ENCODE data around the gene KANSL1L.

The KANSL1L gene

DNA sequence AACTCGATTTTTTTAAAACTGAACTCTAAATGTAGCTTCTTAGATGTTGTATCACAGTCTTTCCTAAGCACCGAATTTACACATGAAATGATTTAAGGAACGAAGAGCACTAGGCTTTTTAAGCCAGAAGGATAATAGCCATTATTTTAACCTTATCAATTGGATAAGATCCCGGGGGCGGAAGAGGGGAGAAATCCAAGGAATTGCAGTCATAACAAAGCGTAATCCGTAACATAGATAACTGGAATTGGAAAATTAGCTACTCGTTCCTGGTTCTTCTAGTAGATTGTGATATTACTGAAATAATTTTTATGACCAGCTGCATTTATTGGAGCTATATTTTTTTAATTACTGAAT lies 988 bp upstream of the KANSL1L start:
- no peak overlapping the region for H3K9ac ChIP-seq (ENCODE audit: low read depth, low read length)
- H3K27me3 ChIP-seq (ENCODE audit: control insufficient read depth, insufficient read depth, low read length) = no peaks in the 10 kb centered on the region
- no peaks in the 10 kb centered on the region for H3K36me3 ChIP-seq (ENCODE audit: control insufficient read depth, insufficient read depth, low read length)
- no peaks in the 10 kb centered on the region for H3K9me3 ChIP-seq (ENCODE audit: control insufficient read depth, insufficient read depth, low read length)
- no peaks in the 10 kb centered on the region for H3K4me1 ChIP-seq (ENCODE audit: control insufficient read depth, insufficient read depth, low read length)
- peak overlapping the region; percentile 66 for H3K4me3 ChIP-seq (ENCODE audit: low read depth, low read length)

DNA sequence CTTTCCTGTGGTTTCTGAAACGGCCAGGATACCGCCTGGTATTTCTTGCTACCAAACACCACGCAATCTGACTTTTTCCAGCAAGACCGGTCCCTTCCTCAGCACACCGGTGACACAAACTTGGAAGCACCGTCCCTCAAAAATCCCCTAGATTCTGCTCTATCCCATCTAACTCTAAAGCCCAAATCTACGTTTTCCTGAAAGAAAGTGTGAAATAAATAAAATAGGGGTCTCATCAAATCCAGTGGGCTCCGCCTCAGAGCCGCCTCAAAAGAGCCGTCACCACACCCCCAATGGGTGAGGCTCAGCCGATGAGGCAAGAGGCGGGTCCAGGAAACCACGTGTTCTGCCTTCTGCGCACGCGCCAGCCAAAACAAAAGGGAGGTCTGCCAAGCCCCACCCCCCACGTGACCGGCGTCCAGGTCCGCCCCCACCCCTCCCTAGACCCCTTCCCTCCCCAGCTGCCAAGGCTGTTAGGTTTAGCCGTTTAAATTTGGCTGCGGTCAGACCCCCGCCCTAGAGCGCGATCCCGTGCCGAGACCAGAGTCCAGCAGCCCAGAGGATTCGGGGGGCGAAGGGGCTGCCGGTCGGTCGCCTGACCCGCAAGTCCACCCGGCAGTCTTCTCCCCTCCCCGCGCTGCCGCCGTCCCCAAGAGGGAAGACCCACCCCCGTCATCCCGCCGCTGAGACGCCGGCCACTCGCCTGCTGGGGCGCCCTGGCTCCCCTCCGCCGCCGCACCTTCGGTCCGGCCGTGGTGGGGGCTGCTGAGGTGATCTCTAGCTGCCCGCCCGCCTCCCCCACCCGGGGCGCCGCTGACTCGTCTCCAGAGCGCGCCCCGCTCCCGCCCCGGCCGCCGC lies 534 bp downstream of the KANSL1L start:
- no peaks in the 10 kb centered on the region for H3K9me3 ChIP-seq (ENCODE audit: control insufficient read depth, insufficient read depth, low read length)
- no peaks in the 10 kb centered on the region for H3K27me3 ChIP-seq (ENCODE audit: control insufficient read depth, insufficient read depth, low read length)
- H3K4me1 ChIP-seq (ENCODE audit: control insufficient read depth, insufficient read depth, low read length) = no peaks in the 10 kb centered on the region
- no peaks in the 10 kb centered on the region for H3K36me3 ChIP-seq (ENCODE audit: control insufficient read depth, insufficient read depth, low read length)
- H3K9ac ChIP-seq (ENCODE audit: low read depth, low read length) = peak overlapping the region; percentile 62
- peak overlapping the region; percentile 77 for H3K4me3 ChIP-seq (ENCODE audit: low read depth, low read length)

DNA sequence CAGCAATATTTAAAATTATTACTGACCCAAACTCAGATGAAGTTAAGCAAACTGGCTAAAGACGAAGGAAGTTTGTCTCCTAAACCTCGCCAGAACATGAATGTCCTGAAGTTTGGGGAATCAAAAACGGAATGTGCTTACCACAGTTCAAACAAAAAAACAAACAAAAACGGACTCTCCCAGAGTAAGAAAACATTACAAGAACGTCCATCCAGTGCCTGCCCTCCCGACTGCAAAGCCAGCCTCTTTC lies 1.1 kb downstream of the KANSL1L start:
- H3K9me3 ChIP-seq (ENCODE audit: control insufficient read depth, insufficient read depth, low read length) = no peaks in the 10 kb centered on the region
- H3K4me3 ChIP-seq (ENCODE audit: low read depth, low read length) = peak overlapping the region; percentile 77
- peak overlapping the region; percentile 62 for H3K9ac ChIP-seq (ENCODE audit: low read depth, low read length)
- H3K27me3 ChIP-seq (ENCODE audit: control insufficient read depth, insufficient read depth, low read length) = no peaks in the 10 kb centered on the region
- H3K36me3 ChIP-seq (ENCODE audit: control insufficient read depth, insufficient read depth, low read length) = no peaks in the 10 kb centered on the region
- no peaks in the 10 kb centered on the region for H3K4me1 ChIP-seq (ENCODE audit: control insufficient read depth, insufficient read depth, low read length)

DNA sequence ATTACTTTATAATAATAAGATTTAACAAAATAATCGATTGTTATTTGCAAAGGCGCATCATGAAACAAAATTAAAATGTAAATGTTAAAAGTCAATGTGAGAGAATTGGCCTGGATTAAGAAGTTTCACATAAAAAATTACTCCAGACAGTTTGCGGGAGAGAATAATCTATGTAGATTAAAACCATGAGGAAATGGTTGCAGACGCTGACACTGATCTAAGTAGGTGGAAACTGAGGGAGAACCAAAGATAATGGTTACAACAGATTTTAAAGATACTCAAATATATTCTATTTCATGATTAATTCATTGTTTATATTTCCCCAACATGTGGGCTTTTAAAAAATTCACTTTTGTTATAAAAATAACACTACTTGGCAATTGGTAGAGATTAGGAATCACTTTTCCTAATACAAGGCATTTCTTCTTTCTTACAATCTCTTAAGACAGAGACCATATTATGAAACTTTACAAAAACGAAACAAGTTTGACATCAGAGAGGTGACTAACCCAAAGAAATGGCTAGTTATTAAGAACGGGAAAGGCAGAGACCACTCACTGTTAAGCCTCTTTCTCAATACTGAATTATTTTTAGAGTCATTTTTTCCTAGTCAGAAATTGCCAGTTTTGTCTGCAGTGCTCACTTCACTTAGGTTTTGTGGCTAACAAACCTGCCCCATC lies 1.6 kb downstream of the KANSL1L start:
- Histone ChIP-seq H3K36me3 (ENCODE audit: control insufficient read depth, insufficient read depth, low read length) (no peaks in the 10 kb centered on the region), H3K4me1 (ENCODE audit: control insufficient read depth, insufficient read depth, low read length) (no peaks in the 10 kb centered on the region), H3K9ac (ENCODE audit: low read depth, low read length) (peak overlapping the region; percentile 62), H3K27me3 (ENCODE audit: control insufficient read depth, insufficient read depth, low read length) (no peaks in the 10 kb centered on the region), H3K9me3 (ENCODE audit: control insufficient read depth, insufficient read depth, low read length) (no peaks in the 10 kb centered on the region), H3K4me3 (ENCODE audit: low read depth, low read length) (peak overlapping the region; percentile 77)

DNA sequence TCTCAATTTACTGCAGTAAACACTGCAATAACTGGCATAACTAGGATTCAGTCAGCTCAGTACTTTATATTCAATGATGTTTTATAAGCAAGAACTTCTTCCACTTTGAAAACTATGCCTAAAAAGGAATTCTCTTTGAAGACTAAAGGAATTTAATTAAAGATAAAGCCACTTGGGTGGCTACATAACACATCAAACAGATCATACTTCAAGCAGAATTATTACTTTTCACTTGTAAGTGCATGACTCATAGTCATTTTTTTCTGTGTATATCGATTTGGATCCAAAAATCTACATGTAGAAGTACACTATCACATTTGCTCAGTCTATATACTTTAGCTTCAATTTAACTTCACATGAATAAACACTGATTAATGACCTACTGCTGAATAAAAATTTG lies 4.0 kb downstream of the KANSL1L start:
- no peak overlapping the region for H3K4me3 ChIP-seq (ENCODE audit: low read depth, low read length)
- H3K27me3 ChIP-seq (ENCODE audit: control insufficient read depth, insufficient read depth, low read length) = no peaks in the 10 kb centered on the region
- no peaks in the 10 kb centered on the region for H3K36me3 ChIP-seq (ENCODE audit: control insufficient read depth, insufficient read depth, low read length)
- no peak overlapping the region for H3K9ac ChIP-seq (ENCODE audit: low read depth, low read length)
- H3K9me3 ChIP-seq (ENCODE audit: control insufficient read depth, insufficient read depth, low read length) = no peaks in the 10 kb centered on the region
- no peaks in the 10 kb centered on the region for H3K4me1 ChIP-seq (ENCODE audit: control insufficient read depth, insufficient read depth, low read length)

DNA sequence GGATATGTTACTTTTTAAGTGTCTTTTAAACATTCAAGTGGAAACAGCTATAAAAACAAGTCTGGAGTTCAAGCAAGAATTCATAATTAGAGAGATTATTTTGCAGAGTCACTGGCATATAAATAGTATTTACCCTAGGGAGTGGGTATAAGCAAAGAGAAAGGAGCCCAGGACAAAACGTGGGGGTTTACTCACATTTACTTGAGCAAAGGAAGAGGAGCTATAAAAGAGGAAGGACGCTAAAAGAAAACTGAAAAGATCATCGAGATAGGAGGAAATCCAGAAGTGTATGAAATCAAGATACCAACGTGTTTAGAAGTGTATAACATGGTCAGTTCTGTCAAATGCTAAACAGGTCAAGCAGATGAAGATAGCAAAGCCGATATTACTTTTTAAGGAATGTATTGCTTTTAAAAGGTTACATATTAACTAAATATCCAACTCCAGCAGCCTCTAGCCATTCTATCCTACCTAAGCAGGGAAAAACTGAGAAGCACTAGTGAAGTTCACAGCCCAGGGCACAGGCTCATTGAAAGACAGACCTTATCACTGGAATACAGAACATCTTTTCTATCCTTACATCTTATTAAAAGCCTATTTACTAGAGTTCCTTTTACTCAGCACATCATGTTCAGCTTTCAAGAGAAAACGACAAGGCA lies 8.6 kb downstream of the KANSL1L start:
- H3K4me1 ChIP-seq (ENCODE audit: control insufficient read depth, insufficient read depth, low read length) = no peaks in the 10 kb centered on the region
- H3K9me3 ChIP-seq (ENCODE audit: control insufficient read depth, insufficient read depth, low read length) = no peaks in the 10 kb centered on the region
- H3K36me3 ChIP-seq (ENCODE audit: control insufficient read depth, insufficient read depth, low read length) = no peaks in the 10 kb centered on the region
- no peak overlapping the region for H3K4me3 ChIP-seq (ENCODE audit: low read depth, low read length)
- no peaks in the 10 kb centered on the region for H3K27me3 ChIP-seq (ENCODE audit: control insufficient read depth, insufficient read depth, low read length)
- H3K9ac ChIP-seq (ENCODE audit: low read depth, low read length) = no peak overlapping the region

DNA sequence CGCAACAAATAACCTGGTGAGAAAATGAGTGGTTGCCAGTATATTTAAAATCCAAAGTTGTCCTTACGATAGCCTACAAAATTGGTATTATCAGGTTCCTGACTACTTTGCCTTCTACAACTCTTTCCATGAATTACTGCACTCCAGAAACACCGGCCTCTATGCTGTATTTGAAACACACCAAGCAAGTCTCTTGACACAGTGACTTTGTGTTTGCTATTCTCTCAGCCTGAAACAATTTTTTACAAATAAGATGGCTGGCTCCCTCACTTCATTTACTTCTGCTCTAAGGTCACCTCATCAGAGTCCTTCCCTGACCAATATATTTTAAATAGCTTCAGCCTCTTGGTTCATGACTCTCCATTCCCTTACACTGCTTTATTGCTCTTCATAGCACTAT lies 12.2 kb downstream of the KANSL1L start:
- H3K4me3 ChIP-seq (ENCODE audit: low read depth, low read length) = no peak overlapping the region
- H3K9ac ChIP-seq (ENCODE audit: low read depth, low read length) = no peak overlapping the region
- H3K36me3 ChIP-seq (ENCODE audit: control insufficient read depth, insufficient read depth, low read length) = no peaks in the 10 kb centered on the region
- no peaks in the 10 kb centered on the region for H3K4me1 ChIP-seq (ENCODE audit: control insufficient read depth, insufficient read depth, low read length)
- H3K27me3 ChIP-seq (ENCODE audit: control insufficient read depth, insufficient read depth, low read length) = no peaks in the 10 kb centered on the region
- no peaks in the 10 kb centered on the region for H3K9me3 ChIP-seq (ENCODE audit: control insufficient read depth, insufficient read depth, low read length)

DNA sequence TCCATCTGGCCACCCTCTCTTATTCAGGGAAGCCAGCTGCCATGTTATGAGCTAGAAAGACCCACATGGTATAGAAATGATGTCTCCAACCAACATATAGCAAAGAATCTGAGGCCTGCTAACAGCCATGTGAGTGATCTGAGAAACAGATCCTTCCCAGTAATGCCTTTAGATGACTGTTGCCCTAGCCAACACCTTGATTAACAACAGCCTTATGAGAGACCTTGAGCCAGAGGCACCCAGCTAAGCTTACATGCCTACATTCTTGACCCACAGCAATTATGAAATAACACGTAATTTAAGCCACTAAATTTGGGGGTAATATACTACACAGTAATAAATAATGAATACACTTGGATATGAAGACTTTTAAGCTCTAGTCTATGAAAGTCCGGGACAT lies 13.0 kb downstream of the KANSL1L start:
- H3K27me3 ChIP-seq (ENCODE audit: control insufficient read depth, insufficient read depth, low read length) = no peaks in the 10 kb centered on the region
- H3K36me3 ChIP-seq (ENCODE audit: control insufficient read depth, insufficient read depth, low read length) = no peaks in the 10 kb centered on the region
- H3K9me3 ChIP-seq (ENCODE audit: control insufficient read depth, insufficient read depth, low read length) = no peaks in the 10 kb centered on the region
- no peak overlapping the region for H3K4me3 ChIP-seq (ENCODE audit: low read depth, low read length)
- H3K4me1 ChIP-seq (ENCODE audit: control insufficient read depth, insufficient read depth, low read length) = no peaks in the 10 kb centered on the region
- H3K9ac ChIP-seq (ENCODE audit: low read depth, low read length) = no peak overlapping the region

DNA sequence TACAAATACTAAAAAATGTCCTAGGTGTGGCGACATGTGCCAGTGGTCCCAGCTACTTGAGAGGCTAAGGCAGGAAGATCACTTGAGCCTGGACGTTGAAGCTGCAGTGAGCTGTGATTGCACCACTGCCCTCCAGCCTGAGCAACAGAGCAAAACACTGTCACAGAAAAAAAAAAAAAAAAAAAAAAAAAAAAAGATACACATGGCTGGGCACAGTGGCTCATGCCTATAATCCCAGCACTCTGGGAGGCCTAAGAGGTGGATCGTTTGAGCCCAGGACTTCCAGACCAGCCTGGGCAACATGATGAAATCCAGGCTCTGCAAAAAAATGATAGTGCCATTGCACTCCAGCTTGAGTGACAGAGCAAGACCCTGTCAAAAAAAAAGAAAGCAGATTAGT lies 13.7 kb downstream of the KANSL1L start:
- H3K36me3 ChIP-seq (ENCODE audit: control insufficient read depth, insufficient read depth, low read length) = no peaks in the 10 kb centered on the region
- H3K4me3 ChIP-seq (ENCODE audit: low read depth, low read length) = no peak overlapping the region
- H3K9me3 ChIP-seq (ENCODE audit: control insufficient read depth, insufficient read depth, low read length) = no peaks in the 10 kb centered on the region
- no peak overlapping the region for H3K9ac ChIP-seq (ENCODE audit: low read depth, low read length)
- no peaks in the 10 kb centered on the region for H3K4me1 ChIP-seq (ENCODE audit: control insufficient read depth, insufficient read depth, low read length)
- H3K27me3 ChIP-seq (ENCODE audit: control insufficient read depth, insufficient read depth, low read length) = no peaks in the 10 kb centered on the region

DNA sequence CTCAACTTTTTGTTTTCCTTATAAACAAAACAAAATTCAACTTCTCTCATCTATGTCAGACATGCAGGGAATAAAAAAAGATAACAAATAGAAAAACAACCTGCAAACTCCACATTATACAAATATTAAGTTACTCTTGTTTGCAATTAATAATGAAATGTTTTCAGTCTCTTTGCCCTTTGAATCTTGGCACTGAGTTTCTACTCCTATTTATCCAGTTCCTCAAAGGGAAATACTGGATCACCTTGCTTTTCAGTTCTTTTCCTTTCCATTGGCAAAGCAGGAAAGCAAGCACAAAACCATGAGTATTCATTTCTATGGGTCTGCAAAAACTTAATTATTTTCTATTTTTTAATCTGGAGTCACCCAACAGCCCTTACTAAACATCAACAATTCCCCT lies 23.6 kb downstream of the KANSL1L start:
- no peaks in the 10 kb centered on the region for H3K9me3 ChIP-seq (ENCODE audit: control insufficient read depth, insufficient read depth, low read length)
- H3K9ac ChIP-seq (ENCODE audit: low read depth, low read length) = no peak overlapping the region
- H3K4me3 ChIP-seq (ENCODE audit: low read depth, low read length) = no peak overlapping the region
- H3K4me1 ChIP-seq (ENCODE audit: control insufficient read depth, insufficient read depth, low read length) = no peaks in the 10 kb centered on the region
- peaks cover 4% of the 10 kb centered on the region for H3K36me3 ChIP-seq (ENCODE audit: control insufficient read depth, insufficient read depth, low read length)
- H3K27me3 ChIP-seq (ENCODE audit: control insufficient read depth, insufficient read depth, low read length) = no peaks in the 10 kb centered on the region

DNA sequence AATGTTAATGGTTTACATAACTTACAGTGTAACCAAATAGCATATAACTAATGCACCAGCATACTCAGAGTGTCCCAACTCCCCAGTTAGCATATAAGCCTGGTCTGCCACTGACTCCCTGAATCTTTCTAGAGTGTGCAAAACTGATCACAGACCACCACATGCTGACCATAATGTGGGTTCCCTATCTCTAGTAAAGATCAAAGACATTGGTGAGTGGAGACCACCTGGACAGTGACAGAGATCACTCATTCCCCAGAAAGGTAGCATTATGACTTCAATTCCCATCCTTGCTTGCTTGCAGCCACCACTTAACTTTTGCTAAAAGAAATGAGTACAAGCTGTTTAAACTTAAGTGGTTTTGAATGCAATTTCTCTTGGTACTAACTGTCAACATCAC lies 39.0 kb downstream of the KANSL1L start:
- no peaks in the 10 kb centered on the region for H3K27me3 ChIP-seq (ENCODE audit: control insufficient read depth, insufficient read depth, low read length)

DNA sequence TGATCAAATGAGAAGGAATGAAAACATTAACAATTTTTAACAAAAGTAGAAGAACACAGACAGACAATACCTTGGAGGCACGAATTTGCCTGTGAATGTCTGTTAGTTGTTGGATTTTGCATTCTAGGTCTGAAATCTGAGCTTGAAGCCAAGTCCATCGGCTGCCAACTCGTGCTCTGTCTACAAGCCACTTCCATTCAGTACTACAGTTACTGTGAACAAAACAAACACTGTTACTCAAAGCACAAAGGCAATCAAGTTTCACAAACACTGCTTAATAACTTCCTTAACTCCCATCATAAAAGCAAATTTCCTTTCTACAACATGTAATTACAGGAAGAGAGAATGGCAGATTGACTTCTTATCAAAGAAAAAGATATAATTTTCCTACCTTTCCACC lies 42.2 kb downstream of the KANSL1L start:
- Histone ChIP-seq H3K4me1 (ENCODE audit: control insufficient read depth, insufficient read depth, low read length) (no peaks in the 10 kb centered on the region), H3K4me3 (ENCODE audit: low read depth, low read length) (no peak overlapping the region), H3K9me3 (ENCODE audit: control insufficient read depth, insufficient read depth, low read length) (no peaks in the 10 kb centered on the region), H3K36me3 (ENCODE audit: control insufficient read depth, insufficient read depth, low read length) (no peaks in the 10 kb centered on the region), H3K27me3 (ENCODE audit: control insufficient read depth, insufficient read depth, low read length) (no peaks in the 10 kb centered on the region), H3K9ac (ENCODE audit: low read depth, low read length) (no peak overlapping the region)

More for the DNA sequence above, 39.0 kb downstream of the KANSL1L start:
- Histone ChIP-seq H3K36me3 (ENCODE audit: control insufficient read depth, insufficient read depth, low read length) (no peaks in the 10 kb centered on the region), H3K4me1 (ENCODE audit: control insufficient read depth, insufficient read depth, low read length) (no peaks in the 10 kb centered on the region), H3K9ac (ENCODE audit: low read depth, low read length) (no peak overlapping the region), H3K4me3 (ENCODE audit: low read depth, low read length) (no peak overlapping the region), H3K9me3 (ENCODE audit: control insufficient read depth, insufficient read depth, low read length) (no peaks in the 10 kb centered on the region)
